Erythroblast (primary cell): ENCODE measurements around the gene ATAT1.

ENCODE experiments used
- GATA1 ChIP-seq: IDR thresholded peaks from 2 replicates; pipeline ENCODE4 v1.6.1; 2011; ENCODE audit warnings: low read depth, mild to moderate bottlenecking, control low read depth, low read length, moderate library complexity
- POLR2A ChIP-seq: IDR thresholded peaks from 2 replicates; pipeline ENCODE4 v1.6.1; 2011; ENCODE audit warnings: mild to moderate bottlenecking, low read length

DNA sequence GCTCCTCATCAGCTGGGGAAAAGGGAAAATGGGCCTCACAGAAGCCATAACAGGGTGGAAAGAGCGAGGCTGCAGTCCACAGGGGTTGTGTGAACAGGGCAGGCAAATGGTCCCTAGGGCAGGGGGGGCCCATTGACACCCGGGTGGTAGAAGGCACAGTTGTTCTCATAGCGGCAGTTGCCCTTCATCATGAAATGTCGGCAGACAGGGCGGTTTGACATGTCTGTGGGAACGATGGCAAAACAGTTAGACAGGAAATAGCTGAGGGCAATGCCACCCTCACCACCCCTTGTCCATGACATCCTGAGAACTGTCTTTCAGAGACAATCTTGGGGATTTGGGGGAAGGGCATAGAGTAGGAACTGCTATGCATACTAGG lies 25.2 kb upstream of the ATAT1 start:
- TF ChIP-seq POLR2A: no peak
- no peak for TF ChIP-seq GATA1
